Mucosa of rectum (tissue), 2 donors: ENCODE data around the gene KIR2DL3.
"Not testable (repeated sequence)": the region's sequence is repeated elsewhere in the genome, so short reads cannot be mapped to it uniquely, and the experiment has no call there.

Experiments used
- H3K27ac ChIP-seq, 2 donors: one replicate each; pipeline ENCODE4 v1.7.0; 2013; ENCODE audit warnings: inconsistent platforms in 2 of 2, low read depth in 2 of 2, low read length in 2 of 2
- H3K27me3 ChIP-seq, 2 donors: one replicate each; pipeline ENCODE4 v1.7.0; 2013; ENCODE audit warnings: low read length in 2 of 2; ENCODE audit not compliant: control insufficient read depth in 2 of 2, insufficient read depth in 2 of 2
- H3K36me3 ChIP-seq, 2 donors: one replicate each; pipeline ENCODE4 v1.7.0; 2013; ENCODE audit warnings: low read length in 2 of 2; ENCODE audit not compliant: control insufficient read depth in 2 of 2, insufficient read depth in 2 of 2
- H3K4me1 ChIP-seq, 2 donors: one replicate each; pipeline ENCODE4 v1.7.0; 2013; ENCODE audit warnings: low read length in 2 of 2, mild to moderate bottlenecking in 1 of 2; ENCODE audit not compliant: control insufficient read depth in 2 of 2, insufficient read depth in 2 of 2
- H3K4me3 ChIP-seq, 2 donors: one replicate each; pipeline ENCODE4 v1.7.0; 2013; ENCODE audit warnings: low read length in 2 of 2
- H3K9ac ChIP-seq, 2 donors: one replicate each; pipeline ENCODE4 v1.7.0; 2013; ENCODE audit warnings: low read length in 2 of 2, low read depth in 1 of 2, mild to moderate bottlenecking in 1 of 2
- H3K9me3 ChIP-seq, 2 donors: one replicate each; pipeline ENCODE4 v1.7.0; 2013; ENCODE audit warnings: low read length in 2 of 2; ENCODE audit not compliant: control insufficient read depth in 2 of 2
- donor health status: healthy.
- donor health status: Normal muscosa, but diverticular disease.

The KIR2DL3 gene

GRCh38 chr19:54738306-54738705 lies at the start of gene KIR2DL3:
Gene KIR2DL3, plus strand, starts transcription at chr19:54738513. Its CDS starts 33 bp downstream, at chr19:54738546.
- not testable (repeated sequence) for H3K27ac ChIP-seq, H3K9me3 ChIP-seq, H3K9ac ChIP-seq, H3K4me1 ChIP-seq, H3K27me3 ChIP-seq, H3K4me3 ChIP-seq, H3K36me3 ChIP-seq

- Histone ChIP-seq H3K4me1 (no peaks in the 10 kb centered on the region), H3K9ac (no peak overlapping the region), H3K9me3 (no peaks in the 10 kb centered on the region), H3K27ac (no peak overlapping the region), H3K4me3 (no peak overlapping the region), H3K27me3 (peaks cover 0 to 2% of the 10 kb centered on the region in 2 donors), H3K36me3 (no peaks in the 10 kb centered on the region)
Observed at GRCh38 chr19:54691582-54692297, 46.6 kb upstream of the KIR2DL3 start.

DNA sequence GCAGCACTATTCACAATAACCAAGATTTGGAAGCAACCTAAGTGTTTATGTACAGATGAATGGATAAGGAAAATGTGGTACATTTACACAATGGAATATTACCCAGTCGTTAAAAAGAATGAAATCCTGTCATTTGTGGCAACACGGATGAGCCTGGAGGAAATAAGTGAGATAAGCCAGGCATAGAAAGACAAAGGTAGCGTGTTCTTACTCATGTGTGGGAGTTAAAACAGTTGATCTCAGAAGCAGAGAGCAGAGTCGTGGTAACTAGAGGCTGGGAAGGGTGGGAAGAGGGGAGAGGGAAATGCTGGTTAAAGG lies 46.1 kb upstream of the KIR2DL3 start:
- no peaks in the 10 kb centered on the region for H3K36me3 ChIP-seq
- peaks cover 0 to 2% of the 10 kb centered on the region in 2 donors for H3K27me3 ChIP-seq
- H3K9ac ChIP-seq: no peak overlapping the region
- H3K4me1 ChIP-seq: no peaks in the 10 kb centered on the region
- no peak overlapping the region for H3K27ac ChIP-seq
- no peaks in the 10 kb centered on the region for H3K9me3 ChIP-seq
- H3K4me3 ChIP-seq: no peak overlapping the region

GRCh38 chr19:54694648-54695047 lies 43.7 kb upstream of the KIR2DL3 start:
- Histone ChIP-seq H3K9ac (no peak overlapping the region), H3K27me3 (no peaks in the 10 kb centered on the region), H3K4me3 (no peak overlapping the region), H3K9me3 (no peaks in the 10 kb centered on the region), H3K36me3 (no peaks in the 10 kb centered on the region), H3K4me1 (no peaks in the 10 kb centered on the region), H3K27ac (no peak overlapping the region)

- Histone ChIP-seq H3K27ac (no peak overlapping the region), H3K9ac (no peak overlapping the region), H3K27me3 (no peaks in the 10 kb centered on the region), H3K4me1 (no peaks in the 10 kb centered on the region), H3K36me3 (no peaks in the 10 kb centered on the region), H3K9me3 (no peaks in the 10 kb centered on the region), H3K4me3 (no peak overlapping the region)
Observed at GRCh38 chr19:54696117-54696548, 42.2 kb upstream of the KIR2DL3 start.

GRCh38 chr19:54696766-54697165 lies 41.5 kb upstream of the KIR2DL3 start:
- H3K27ac ChIP-seq: no peak overlapping the region
- H3K27me3 ChIP-seq: no peaks in the 10 kb centered on the region
- no peaks in the 10 kb centered on the region for H3K36me3 ChIP-seq

DNA sequence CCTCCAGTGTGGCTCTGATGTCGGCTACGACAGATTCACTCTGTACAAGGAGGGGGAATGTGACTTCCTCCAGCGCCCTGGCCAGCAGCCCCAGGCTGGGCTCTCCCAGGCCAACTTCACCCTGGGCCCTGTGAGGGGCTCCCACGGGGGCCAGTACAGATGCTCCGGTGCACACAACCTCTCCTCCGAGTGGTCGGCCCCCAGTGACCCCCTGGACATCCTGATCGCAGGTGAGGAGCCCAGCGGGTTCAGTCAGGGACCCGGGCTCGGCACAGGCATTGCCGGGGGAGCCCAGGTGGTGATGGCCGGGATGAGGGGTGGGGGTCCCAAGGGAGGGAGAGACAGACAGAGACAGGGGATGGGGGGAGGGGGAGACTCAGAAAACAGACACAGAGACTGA lies 40.6 kb upstream of the KIR2DL3 start:
- not testable (repeated sequence) for H3K9ac ChIP-seq, H3K4me3 ChIP-seq, H3K27ac ChIP-seq, H3K27me3 ChIP-seq, H3K4me1 ChIP-seq, H3K36me3 ChIP-seq, H3K9me3 ChIP-seq

More at GRCh38 chr19:54696766-54697165, 41.5 kb upstream of the KIR2DL3 start:
- Histone ChIP-seq H3K4me3 (no peak overlapping the region), H3K4me1 (no peaks in the 10 kb centered on the region), H3K9me3 (no peaks in the 10 kb centered on the region), H3K9ac (no peak overlapping the region)

DNA sequence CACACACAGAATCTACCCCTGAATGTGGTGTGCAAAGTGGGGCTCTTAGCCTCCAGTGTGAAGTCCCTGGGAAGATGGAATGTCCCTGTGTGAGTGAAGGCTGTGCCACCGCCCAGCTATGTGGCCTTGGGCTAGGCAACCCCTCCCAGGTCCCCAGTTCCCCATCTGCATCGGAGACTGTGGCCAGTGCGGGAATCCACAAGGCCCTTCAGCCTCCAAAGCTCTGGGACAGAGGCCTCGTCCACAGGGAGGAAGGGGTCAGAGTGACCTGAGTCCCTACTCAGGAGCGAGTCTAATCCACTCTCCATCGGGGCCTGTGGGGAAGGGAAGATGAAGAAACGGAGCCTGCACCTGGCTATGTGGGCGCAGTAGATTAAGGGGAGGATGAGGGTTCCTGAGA lies 33.4 kb upstream of the KIR2DL3 start:
- no peak overlapping the region for H3K4me3 ChIP-seq
- H3K27ac ChIP-seq: no peak overlapping the region
- H3K4me1 ChIP-seq: no peaks in the 10 kb centered on the region
- no peaks in the 10 kb centered on the region for H3K27me3 ChIP-seq
- no peaks in the 10 kb centered on the region for H3K9me3 ChIP-seq
- no peaks in the 10 kb centered on the region for H3K36me3 ChIP-seq
- H3K9ac ChIP-seq: no peak overlapping the region

DNA sequence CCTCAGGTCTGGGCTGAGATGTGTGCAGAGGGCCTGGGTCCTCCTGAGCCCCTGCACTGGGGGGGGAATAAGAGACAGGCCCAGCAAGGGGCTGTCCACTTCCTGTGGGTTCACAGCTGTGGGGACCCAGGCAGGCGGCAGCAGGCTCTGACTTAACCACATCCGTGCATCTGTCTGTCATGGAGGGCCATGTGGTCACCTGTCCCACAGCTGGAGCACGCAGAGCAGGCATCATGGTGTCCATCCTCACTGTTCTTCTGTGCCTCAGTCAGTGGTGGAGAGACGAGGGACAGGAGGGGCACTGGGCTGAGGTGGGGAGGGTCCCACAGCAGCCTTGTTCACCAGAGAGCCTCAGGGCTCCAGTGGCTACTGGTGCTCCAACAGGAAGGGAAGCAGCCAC lies 30.4 kb upstream of the KIR2DL3 start:
- Histone ChIP-seq H3K4me1 (no peaks in the 10 kb centered on the region), H3K27ac (no peak overlapping the region), H3K27me3 (no peaks in the 10 kb centered on the region), H3K9me3 (no peaks in the 10 kb centered on the region), H3K9ac (no peak overlapping the region), H3K4me3 (no peak overlapping the region), H3K36me3 (no peaks in the 10 kb centered on the region)

- Histone ChIP-seq H3K27ac (no peak overlapping the region), H3K9me3 (no peaks in the 10 kb centered on the region), H3K9ac (no peak overlapping the region), H3K36me3 (no peaks in the 10 kb centered on the region), H3K4me3 (no peak overlapping the region), H3K27me3 (no peaks in the 10 kb centered on the region), H3K4me1 (no peaks in the 10 kb centered on the region)
Observed at GRCh38 chr19:54708781-54709180, 29.5 kb upstream of the KIR2DL3 start.
